22Rv1 (cell line): ENCODE results near the gene ERVH48-1.
"Not testable (repeated sequence)": the region's sequence is repeated elsewhere in the genome, so short reads cannot be mapped to it uniquely, and the experiment has no call there.

Source experiments
- H3K27ac ChIP-seq: fragments of 450-650 bp; 2 replicates; pipeline ENCODE4 v1.5.1; 2017
- ZFX ChIP-seq: fragments of 450-650 bp; IDR thresholded peaks from 2 replicates; pipeline ENCODE4 v1.6.1; 2017; ENCODE audit warnings: antibody characterized with exemption, borderline replicate concordance
- TF ChIP-seq, protein P1 (sequence below): fragments of 450-650 bp; IDR thresholded peaks from 2 replicates; pipeline ENCODE4 v1.5.1; 2017; ENCODE audit warnings: mild to moderate bottlenecking

Gene ERVH48-1

DNA sequence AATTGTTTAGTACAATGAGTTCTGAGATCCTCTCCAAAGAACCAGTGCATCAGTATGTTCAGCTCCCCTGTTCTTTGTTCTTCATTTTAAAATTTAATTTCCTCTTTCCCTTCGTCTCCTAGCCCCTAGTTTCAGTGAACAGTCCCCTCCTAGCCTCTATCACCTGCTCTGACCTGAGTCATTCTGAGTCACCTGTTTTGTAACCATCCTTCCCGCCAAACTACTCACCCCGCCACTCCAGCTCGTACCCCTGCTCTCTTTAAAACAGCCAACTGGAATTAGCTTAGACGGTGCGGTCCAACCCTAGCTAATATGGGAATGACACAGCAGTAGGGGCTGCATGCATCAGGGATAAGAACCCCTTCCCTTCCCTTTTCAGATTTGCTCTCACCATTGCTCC, 16.8 kb upstream of the ERVH48-1 start:
- TF ChIP-seq, protein P1, sequence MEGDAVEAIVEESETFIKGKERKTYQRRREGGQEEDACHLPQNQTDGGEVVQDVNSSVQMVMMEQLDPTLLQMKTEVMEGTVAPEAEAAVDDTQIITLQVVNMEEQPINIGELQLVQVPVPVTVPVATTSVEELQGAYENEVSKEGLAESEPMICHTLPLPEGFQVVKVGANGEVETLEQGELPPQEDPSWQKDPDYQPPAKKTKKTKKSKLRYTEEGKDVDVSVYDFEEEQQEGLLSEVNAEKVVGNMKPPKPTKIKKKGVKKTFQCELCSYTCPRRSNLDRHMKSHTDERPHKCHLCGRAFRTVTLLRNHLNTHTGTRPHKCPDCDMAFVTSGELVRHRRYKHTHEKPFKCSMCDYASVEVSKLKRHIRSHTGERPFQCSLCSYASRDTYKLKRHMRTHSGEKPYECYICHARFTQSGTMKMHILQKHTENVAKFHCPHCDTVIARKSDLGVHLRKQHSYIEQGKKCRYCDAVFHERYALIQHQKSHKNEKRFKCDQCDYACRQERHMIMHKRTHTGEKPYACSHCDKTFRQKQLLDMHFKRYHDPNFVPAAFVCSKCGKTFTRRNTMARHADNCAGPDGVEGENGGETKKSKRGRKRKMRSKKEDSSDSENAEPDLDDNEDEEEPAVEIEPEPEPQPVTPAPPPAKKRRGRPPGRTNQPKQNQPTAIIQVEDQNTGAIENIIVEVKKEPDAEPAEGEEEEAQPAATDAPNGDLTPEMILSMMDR = no peak
- no peak for TF ChIP-seq ZFX
- no peak overlapping the region for H3K27ac ChIP-seq

DNA sequence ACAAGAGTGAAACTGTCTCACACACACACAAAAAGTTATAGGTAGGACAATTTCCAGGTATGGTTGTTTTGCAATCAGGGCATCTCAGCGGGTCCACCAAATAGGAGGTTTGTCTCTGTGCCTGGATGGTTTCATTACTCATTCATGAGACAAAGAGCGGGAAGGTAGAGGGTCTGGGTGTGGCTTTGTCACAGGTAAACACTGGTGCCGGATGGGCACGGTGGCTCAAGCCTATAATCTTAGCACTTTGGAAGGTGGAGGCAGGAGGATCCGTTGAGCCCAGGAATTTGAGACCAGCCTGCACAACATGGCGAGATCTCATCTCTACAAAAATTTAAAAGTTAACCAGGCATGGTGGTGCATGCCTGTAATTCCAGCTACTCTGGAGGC, 16.3 kb upstream of the ERVH48-1 start:
- H3K27ac ChIP-seq = no peak overlapping the region
- TF ChIP-seq ZFX = no peak
- TF ChIP-seq, protein P1 = no peak

DNA sequence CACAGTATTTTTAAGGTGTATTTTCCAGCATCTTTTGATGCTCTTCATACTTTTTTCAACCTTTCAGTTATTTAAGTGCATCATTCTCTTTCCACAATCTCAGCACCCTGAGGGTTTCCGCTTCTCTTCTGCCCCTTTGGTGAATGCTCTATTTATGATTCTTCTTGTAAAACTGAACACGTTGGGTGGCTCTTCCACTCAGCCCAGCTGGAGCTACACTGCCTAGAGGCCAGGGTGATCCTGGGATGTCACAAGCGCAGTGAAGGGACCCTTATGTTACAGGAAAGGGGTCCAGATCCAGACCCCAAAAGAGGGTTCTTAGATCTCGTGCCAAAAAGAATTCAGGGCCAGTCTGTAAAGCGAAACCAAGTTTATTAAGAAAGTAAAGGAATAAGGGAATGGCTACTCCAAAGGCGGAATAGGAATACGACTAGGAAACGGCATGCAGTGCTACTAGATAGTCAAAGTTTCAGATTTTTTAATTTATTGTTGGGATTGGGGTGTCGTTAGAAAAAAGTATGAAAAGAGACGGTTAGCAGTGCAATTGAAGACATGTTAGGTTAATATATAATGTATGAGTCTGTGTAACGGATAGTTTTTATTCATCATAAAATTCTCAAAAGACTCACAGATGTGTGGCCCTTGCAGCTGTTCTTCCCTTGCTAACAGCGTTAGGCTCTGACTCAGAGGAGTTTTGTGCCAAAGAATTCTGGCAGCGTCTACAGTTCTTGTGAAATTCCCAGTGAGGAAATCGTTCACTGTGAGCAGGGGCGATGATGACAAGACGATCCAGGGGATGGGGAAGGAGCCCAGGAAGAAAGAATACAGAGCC, 14.4 kb upstream of the ERVH48-1 start:
- TF ChIP-seq ZFX = no peak
- TF ChIP-seq, protein P1 = no peak
- no peak overlapping the region for H3K27ac ChIP-seq

DNA sequence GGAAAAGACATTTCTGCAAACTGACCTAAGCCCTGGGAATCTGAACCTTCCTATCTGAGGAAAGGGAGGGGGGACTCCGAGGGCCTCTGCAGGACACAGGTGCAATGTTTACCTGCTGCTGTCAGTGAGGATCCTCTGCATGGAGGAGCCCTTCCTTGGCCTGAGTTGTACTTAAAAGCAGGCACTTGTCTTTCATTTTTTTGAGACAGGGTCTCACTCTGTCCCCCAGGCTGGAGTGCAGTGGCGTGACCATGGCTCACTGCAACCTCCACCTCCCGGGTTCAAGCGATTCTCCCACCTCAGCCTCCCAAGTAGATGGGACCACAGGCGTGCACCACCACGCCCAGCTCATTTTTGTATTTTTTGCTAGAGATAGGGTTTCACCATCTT, 13.2 kb upstream of the ERVH48-1 start:
- not testable (repeated sequence) for H3K27ac ChIP-seq

DNA sequence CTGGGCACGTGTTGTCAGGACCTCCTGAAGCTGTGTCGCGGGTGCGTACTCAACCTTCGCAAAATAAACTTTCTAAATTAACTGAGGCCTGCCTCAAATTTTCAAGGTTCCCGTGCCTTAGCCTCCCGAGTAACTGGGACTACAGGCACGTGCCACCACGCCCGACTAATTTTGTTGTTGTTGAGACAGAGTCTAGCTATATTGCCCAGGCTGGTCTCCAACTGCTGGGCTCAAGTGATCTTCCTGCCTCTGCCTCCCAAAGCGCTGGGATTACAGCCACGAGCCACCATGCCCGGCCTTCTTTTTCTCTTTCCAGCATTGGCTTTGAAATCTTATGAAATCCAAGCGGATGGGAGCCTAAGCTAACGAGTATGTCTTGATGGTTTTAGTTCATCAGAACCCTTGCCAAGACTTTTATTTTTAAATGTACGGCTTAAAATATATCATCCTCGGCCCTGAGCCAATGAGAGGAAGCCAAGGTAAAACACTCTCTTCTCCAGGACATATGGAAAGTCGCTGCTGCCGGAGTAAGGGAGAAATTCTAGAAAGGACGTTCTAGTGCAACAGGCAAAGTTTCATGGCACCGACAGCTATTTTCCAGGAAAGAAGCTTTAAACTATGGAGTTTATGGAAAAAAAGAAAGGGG, 12.7 kb upstream of the ERVH48-1 start:
- H3K27ac ChIP-seq = no peak overlapping the region
- no peak for TF ChIP-seq ZFX
- TF ChIP-seq, protein P1 = no peak

DNA sequence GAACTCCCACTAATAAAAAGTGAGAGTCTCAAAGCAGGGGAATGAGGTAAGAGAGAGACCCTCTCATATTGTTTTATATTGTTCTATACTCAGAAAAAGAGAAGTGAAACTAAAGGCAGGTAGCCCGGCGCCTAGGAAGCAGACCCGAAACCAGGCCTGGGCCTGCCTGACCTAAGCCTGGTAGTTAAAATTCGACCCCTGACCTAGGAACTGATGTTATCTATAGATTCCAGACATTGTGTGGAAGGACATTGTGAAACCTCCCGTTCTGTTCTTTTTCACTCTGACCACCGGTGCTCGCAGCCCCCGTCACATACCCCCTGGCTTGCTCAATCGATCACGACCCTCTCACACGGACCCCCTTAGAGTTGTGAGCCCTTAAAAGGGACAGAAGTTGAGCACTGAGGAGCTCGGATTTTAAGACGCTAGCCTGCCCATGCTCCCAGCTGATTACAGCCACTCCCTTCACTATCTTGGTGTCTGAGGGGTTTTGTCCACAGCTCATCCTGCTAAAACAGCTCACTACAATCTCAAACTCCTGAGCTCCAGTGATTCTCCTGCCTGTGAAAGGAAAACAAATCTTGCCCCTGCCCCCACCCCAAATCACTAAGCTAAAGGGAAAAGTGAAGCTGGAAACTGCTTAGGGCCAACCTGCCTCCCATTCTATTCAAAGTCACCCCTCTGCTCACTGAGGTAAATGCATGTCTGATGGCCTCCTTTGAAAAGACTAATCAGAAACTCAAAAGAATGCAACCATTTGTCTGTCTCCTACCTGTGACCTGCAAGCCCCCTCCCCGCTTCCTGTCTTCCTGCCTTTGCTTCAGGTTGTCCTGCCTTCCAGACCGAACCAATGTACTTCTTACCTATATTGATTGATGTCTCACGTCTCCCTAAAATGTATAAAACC, 11.9 kb upstream of the ERVH48-1 start:
- not testable (repeated sequence) for H3K27ac ChIP-seq

DNA sequence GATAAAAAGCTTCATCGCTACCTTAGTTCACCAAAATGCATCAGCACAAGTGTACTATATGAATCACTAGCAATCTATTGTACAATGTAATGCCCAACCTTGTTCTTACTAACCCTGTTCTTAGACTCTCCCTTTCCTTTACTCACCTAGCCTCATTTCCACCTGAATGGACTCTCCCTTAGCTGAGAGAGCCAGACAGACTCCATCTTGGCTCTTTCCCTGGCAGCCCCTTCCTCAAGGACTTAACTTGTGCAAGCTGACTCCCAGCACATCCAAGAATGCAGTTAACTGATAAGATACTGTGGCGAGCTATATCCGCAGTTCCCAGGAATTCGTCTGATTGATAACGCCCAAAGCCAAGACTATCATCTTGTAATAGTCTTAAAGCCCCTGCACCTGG, 10.9 kb upstream of the ERVH48-1 start:
- H3K27ac ChIP-seq = not testable (repeated sequence)

DNA sequence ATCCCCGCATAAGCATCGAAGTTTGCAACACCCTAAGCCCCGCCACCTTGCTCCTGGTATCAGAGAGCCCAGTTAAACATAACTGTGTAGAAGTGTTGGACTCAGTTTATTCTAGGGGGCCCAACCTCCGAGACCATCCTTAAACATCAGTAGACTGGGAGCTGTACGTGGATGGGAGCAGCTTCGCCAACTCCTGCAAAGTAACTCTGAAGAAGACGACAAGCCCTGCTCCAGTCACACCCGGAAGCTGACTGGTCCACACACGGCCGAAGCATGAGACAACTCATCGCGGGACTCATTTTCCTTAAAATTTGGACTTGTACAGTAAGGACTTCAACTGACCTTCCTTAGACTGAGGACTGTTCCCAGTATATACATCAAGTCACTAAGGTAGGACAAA, 8.5 kb upstream of the ERVH48-1 start:
- H3K27ac ChIP-seq = not testable (repeated sequence)

DNA sequence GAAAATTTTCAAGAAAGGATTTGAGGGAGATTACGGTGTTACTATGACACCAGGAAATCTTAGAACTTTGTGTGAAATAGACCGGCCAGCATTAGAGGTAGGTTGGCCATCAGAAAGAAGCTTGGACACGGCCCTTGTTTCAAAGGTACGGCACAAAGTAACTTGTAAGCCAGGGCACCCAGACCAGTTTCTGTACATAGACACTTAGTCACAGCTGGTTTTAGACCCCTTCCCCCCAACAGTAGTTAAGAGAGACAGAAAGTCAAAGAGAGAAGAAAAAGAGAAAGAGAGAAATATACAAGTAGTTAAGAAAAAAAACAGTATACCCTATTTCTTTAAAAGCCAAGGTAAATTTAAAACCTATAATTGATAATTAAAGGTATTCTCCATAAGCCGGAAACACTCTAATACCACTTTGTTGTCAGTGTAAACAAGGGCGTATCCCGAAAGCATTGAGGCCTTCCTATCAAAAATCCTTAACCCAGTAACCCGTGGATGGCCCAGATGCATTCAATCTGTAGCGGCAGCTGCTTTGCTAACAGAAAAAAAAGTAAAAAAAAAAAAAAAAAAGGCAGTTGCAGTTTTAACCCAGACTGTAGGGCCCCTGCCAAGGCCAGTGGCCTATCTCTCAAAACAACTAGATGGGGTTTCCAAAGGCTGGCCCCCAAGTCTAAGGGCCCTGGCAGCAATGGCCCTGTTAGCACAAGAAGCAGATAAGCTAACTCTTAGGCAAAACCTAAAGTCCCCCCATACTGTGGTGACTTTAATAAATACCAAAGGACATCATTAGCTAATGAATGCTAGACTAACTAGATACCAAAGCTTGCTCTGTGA, 7.9 kb upstream of the ERVH48-1 start:
- H3K27ac ChIP-seq = 0 out of 2 replicates have a peak overlapping the region, but pooled peaks have one; percentile 12

DNA sequence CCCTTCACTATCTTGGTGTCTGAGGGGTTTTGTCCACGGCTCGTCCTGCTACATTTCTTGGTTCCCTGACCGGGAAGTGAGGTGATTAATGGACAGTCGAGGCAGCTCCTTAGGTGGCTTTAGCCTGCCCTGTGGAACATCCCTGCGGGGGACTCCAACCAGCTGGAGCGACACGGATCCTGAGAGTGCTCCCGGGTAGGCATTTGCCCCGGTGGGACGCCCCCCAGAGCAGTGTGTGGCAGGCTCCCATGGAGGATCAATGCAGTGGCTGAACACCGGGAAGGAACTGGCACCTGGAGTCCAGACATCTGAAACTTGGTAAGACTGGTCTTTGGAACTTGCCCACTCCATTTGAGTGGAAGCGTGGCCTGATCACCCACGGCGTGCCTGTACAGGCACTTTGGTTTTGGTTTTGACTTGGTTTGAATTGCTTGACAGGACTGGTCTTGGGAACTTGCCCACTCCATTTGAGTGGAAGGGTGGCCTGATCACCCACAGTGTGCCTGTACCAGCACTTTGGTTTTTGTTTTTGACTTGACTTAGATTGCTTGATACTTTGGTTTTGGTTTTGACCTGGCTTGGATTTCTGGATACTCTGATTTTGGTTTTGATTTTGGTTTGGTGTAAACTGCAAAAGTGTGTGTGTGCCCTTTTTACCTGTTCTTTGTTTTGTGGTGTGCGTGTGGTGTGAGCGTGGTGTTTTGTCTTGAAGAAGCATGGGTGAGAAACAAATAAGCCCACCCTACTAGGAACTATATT, 7.1 kb upstream of the ERVH48-1 start:
- H3K27ac ChIP-seq = 0 out of 2 replicates have a peak overlapping the region, but pooled peaks have one; percentile 12
